ENCODE data around the gene PGLYRP3. TPM values are rescaled to one million over a fixed set of nuclear protein-coding genes. Genes with fewer than 3 reads are reported as not detected.

Gene PGLYRP3
- total and polyA plus RNA-seq, 2 experiments from 2014 or later = not detected

DNA sequence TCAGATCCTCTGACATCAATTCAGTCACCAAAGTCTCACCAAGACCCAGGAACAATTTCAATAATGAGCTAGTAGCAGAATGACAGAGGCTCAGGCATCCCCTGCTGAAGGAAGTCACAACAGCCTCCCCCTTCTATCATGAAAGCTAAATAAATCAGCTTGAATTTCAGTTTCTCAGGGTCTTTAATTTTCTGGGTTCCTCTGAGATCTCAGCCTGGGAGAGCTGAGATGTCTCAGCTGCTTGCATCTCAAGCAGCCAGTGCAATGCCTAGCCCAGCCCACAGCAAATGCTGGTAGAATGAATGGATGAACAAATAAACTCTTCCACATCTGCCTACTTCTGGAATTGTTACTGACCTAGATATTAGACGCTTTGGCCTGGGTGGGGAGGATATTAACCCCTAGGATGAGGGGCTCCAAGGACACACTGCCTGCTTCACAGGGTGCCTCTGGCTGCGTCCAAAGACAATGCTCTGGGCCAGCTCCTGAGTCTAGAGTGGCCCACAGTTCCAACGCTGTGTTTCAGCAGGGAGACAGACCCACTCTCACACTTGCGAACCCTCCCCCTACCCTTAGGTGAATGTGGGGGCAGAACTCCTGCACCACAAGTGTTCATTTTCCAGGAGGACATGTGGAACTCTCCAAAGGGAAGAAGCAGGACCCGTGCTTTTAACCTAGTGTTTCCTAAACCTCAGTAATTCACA lies 64.4 kb downstream of the PGLYRP3 start:
- Mint-ChIP-seq H3K27ac (no peak overlapping the region), H3K4me1 (no peaks in the 10 kb centered on the region), H3K36me3 (ENCODE audit: low read depth) (no peaks in the 10 kb centered on the region), H3K4me3 (no peak overlapping the region), H3K9me3 (0 out of 3 replicates have a peak, but pooled peaks cover 2% of the 10 kb centered on the region), H3K27me3 (ENCODE audit: insufficient read depth, low read depth, poor library complexity) (peaks cover 2% of the 10 kb centered on the region)
- H4K20me1 ChIP-seq (replicated peaks; ENCODE audit: insufficient read depth) = no peaks in the 10 kb centered on the region
- no peaks in the 10 kb centered on the region for H3F3A ChIP-seq (replicated peaks; ENCODE audit: low read depth)
- DNase-seq (ENCODE audit: low spot score) (no peak), ATAC-seq (no peak)
- H3K9me2 ChIP-seq (ENCODE audit: insufficient read depth) = peaks cover 7% of the 10 kb centered on the region; the same call in 1 of the 2 replicates
- no peak overlapping the region for H3K27ac ChIP-seq (ENCODE audit: low read depth)
- H3K4me2 ChIP-seq = no peak overlapping the region
- H2AFZ ChIP-seq = no peak overlapping the region
- H3K4me1 ChIP-seq (ENCODE audit: insufficient read depth) = no peaks in the 10 kb centered on the region
- no peak overlapping the region for H3K4me3 ChIP-seq
- H3K27me3 ChIP-seq (ENCODE audit: insufficient read depth) = no peaks in the 10 kb centered on the region
- H3K79me2 ChIP-seq (replicated peaks; ENCODE audit: insufficient read depth) = no peaks in the 10 kb centered on the region
- H3K36me3 ChIP-seq (ENCODE audit: insufficient read depth) = no peaks in the 10 kb centered on the region
- TF ChIP-seq, protein P1, sequence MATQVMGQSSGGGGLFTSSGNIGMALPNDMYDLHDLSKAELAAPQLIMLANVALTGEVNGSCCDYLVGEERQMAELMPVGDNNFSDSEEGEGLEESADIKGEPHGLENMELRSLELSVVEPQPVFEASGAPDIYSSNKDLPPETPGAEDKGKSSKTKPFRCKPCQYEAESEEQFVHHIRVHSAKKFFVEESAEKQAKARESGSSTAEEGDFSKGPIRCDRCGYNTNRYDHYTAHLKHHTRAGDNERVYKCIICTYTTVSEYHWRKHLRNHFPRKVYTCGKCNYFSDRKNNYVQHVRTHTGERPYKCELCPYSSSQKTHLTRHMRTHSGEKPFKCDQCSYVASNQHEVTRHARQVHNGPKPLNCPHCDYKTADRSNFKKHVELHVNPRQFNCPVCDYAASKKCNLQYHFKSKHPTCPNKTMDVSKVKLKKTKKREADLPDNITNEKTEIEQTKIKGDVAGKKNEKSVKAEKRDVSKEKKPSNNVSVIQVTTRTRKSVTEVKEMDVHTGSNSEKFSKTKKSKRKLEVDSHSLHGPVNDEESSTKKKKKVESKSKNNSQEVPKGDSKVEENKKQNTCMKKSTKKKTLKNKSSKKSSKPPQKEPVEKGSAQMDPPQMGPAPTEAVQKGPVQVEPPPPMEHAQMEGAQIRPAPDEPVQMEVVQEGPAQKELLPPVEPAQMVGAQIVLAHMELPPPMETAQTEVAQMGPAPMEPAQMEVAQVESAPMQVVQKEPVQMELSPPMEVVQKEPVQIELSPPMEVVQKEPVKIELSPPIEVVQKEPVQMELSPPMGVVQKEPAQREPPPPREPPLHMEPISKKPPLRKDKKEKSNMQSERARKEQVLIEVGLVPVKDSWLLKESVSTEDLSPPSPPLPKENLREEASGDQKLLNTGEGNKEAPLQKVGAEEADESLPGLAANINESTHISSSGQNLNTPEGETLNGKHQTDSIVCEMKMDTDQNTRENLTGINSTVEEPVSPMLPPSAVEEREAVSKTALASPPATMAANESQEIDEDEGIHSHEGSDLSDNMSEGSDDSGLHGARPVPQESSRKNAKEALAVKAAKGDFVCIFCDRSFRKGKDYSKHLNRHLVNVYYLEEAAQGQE (IDR thresholded peaks at IDR 0.05; ENCODE audit: unreplicated experiment) = no peak
- TF ChIP-seq, protein P2, sequence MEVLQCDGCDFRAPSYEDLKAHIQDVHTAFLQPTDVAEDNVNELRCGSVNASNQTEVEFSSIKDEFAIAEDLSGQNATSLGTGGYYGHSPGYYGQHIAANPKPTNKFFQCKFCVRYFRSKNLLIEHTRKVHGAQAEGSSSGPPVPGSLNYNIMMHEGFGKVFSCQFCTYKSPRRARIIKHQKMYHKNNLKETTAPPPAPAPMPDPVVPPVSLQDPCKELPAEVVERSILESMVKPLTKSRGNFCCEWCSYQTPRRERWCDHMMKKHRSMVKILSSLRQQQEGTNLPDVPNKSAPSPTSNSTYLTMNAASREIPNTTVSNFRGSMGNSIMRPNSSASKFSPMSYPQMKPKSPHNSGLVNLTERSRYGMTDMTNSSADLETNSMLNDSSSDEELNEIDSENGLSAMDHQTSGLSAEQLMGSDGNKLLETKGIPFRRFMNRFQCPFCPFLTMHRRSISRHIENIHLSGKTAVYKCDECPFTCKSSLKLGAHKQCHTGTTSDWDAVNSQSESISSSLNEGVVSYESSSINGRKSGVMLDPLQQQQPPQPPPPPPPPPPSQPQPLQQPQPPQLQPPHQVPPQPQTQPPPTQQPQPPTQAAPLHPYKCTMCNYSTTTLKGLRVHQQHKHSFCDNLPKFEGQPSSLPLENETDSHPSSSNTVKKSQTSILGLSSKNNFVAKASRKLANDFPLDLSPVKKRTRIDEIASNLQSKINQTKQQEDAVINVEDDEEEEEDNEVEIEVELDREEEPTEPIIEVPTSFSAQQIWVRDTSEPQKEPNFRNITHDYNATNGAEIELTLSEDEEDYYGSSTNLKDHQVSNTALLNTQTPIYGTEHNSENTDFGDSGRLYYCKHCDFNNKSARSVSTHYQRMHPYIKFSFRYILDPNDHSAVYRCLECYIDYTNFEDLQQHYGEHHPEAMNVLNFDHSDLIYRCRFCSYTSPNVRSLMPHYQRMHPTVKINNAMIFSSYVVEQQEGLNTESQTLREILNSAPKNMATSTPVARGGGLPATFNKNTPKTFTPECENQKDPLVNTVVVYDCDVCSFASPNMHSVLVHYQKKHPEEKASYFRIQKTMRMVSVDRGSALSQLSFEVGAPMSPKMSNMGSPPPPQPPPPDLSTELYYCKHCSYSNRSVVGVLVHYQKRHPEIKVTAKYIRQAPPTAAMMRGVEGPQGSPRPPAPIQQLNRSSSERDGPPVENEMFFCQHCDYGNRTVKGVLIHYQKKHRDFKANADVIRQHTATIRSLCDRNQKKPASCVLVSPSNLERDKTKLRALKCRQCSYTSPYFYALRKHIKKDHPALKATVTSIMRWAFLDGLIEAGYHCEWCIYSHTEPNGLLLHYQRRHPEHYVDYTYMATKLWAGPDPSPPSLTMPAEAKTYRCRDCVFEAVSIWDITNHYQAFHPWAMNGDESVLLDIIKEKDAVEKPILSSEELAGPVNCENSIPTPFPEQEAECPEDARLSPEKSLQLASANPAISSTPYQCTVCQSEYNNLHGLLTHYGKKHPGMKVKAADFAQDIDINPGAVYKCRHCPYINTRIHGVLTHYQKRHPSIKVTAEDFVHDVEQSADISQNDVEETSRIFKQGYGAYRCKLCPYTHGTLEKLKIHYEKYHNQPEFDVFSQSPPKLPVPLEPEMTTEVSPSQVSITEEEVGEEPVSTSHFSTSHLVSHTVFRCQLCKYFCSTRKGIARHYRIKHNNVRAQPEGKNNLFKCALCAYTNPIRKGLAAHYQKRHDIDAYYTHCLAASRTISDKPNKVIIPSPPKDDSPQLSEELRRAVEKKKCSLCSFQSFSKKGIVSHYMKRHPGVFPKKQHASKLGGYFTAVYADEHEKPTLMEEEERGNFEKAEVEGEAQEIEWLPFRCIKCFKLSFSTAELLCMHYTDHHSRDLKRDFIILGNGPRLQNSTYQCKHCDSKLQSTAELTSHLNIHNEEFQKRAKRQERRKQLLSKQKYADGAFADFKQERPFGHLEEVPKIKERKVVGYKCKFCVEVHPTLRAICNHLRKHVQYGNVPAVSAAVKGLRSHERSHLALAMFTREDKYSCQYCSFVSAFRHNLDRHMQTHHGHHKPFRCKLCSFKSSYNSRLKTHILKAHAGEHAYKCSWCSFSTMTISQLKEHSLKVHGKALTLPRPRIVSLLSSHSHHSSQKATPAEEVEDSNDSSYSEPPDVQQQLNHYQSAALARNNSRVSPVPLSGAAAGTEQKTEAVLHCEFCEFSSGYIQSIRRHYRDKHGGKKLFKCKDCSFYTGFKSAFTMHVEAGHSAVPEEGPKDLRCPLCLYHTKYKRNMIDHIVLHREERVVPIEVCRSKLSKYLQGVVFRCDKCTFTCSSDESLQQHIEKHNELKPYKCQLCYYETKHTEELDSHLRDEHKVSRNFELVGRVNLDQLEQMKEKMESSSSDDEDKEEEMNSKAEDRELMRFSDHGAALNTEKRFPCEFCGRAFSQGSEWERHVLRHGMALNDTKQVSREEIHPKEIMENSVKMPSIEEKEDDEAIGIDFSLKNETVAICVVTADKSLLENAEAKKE (CRISPR knock-in tag; IDR thresholded peaks at IDR 0.05) = no peak
- TF ChIP-seq, protein P3, sequence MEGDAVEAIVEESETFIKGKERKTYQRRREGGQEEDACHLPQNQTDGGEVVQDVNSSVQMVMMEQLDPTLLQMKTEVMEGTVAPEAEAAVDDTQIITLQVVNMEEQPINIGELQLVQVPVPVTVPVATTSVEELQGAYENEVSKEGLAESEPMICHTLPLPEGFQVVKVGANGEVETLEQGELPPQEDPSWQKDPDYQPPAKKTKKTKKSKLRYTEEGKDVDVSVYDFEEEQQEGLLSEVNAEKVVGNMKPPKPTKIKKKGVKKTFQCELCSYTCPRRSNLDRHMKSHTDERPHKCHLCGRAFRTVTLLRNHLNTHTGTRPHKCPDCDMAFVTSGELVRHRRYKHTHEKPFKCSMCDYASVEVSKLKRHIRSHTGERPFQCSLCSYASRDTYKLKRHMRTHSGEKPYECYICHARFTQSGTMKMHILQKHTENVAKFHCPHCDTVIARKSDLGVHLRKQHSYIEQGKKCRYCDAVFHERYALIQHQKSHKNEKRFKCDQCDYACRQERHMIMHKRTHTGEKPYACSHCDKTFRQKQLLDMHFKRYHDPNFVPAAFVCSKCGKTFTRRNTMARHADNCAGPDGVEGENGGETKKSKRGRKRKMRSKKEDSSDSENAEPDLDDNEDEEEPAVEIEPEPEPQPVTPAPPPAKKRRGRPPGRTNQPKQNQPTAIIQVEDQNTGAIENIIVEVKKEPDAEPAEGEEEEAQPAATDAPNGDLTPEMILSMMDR (conservative IDR thresholded peaks at IDR 0.05; ENCODE audit: low read depth in 2 of 2) = no peak
- TF ChIP-seq, protein P4, sequence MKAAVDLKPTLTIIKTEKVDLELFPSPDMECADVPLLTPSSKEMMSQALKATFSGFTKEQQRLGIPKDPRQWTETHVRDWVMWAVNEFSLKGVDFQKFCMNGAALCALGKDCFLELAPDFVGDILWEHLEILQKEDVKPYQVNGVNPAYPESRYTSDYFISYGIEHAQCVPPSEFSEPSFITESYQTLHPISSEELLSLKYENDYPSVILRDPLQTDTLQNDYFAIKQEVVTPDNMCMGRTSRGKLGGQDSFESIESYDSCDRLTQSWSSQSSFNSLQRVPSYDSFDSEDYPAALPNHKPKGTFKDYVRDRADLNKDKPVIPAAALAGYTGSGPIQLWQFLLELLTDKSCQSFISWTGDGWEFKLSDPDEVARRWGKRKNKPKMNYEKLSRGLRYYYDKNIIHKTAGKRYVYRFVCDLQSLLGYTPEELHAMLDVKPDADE (IDR thresholded peaks at IDR 0.05) = no peak
- TF ChIP-seq ZNF114 (CRISPR knock-in tag; IDR thresholded peaks at IDR 0.05) (no peak), NANOG (IDR thresholded peaks at IDR 0.05; ENCODE audit: borderline replicate concordance) (no peak), STAT1 (IDR thresholded peaks at IDR 0.05; ENCODE audit: unreplicated experiment) (no peak), ZNF331 (CRISPR knock-in tag; IDR thresholded peaks at IDR 0.05; ENCODE audit: low read depth) (no peak), CREB1 (CRISPR knock-in tag; IDR thresholded peaks at IDR 0.05; ENCODE audit: low read depth) (no peak), JUNB (IDR thresholded peaks at IDR 0.05; ENCODE audit: unreplicated experiment) (no peak)
